Fibroblast of the aortic adventitia (primary cell): Measurements from ENCODE around the gene NCOR2. TPM values are rescaled to one million over a fixed set of nuclear protein-coding genes. Genes with fewer than 3 reads are reported as not detected.

Experiments used
- DNase-seq: peaks from one replicate; pipeline ENCODE4 v3.0.0-alpha.2; 2010; ENCODE audit warnings: low read depth
- H3K4me3 ChIP-seq: 2 replicates; pipeline ENCODE4 v1.5.1; 2011; ENCODE audit warnings: low read depth, mild to moderate bottlenecking, control low read depth, low read length, moderate library complexity
- total RNA-seq: library from RNA; depleted of rRNA; stranded (reverse); fragments of >200 nt; gene quantifications from 2 replicates; pipeline ENCODE4 v1.2.3, GENCODE V29; 2012; ENCODE audit warnings: low replicate concordance
- TF ChIP-seq, protein P1 (sequence below): IDR thresholded peaks from 2 replicates; pipeline ENCODE4 v1.5.1; 2011; ENCODE audit warnings: mild to moderate bottlenecking, low read length, control low read depth, inconsistent platforms; ENCODE audit not compliant: insufficient read depth

Gene NCOR2
- total RNA-seq, 1 donor: 58.5 TPM

DNA sequence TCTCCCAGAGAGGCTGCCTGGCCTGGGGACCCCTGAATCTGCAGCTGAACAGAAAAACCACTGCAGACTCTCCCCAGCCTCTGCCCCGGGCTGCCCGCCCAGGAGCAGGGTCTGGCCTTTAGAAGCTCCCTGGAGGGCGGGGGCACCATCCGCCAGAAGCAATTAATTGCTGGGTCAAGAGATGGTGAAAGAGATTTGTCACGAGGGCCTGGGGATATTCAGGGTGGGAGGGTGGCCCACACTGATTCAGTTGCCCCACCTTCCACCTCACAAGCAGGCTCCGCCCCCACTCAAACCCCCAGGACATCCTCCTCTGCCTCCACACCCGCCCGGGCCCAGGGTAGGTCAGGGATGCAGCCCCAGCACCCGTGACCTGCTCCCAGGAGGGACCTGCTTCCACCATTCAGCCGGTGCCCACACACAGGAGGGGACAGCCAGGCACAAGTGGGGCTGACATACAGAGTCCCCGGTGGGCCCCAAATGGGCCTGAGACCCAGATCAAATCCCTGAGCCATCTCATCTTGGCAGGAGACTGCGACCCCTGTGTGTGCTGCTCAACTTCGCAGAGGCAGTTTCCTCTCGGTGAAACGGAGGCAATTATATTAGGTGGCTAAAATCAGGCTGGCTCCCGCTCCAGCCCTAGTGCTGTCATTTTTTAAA, 23.0 kb downstream of the NCOR2 start:
- no peak for DNase-seq
- H3K4me3 ChIP-seq: no peak overlapping the region
- TF ChIP-seq, protein P1, sequence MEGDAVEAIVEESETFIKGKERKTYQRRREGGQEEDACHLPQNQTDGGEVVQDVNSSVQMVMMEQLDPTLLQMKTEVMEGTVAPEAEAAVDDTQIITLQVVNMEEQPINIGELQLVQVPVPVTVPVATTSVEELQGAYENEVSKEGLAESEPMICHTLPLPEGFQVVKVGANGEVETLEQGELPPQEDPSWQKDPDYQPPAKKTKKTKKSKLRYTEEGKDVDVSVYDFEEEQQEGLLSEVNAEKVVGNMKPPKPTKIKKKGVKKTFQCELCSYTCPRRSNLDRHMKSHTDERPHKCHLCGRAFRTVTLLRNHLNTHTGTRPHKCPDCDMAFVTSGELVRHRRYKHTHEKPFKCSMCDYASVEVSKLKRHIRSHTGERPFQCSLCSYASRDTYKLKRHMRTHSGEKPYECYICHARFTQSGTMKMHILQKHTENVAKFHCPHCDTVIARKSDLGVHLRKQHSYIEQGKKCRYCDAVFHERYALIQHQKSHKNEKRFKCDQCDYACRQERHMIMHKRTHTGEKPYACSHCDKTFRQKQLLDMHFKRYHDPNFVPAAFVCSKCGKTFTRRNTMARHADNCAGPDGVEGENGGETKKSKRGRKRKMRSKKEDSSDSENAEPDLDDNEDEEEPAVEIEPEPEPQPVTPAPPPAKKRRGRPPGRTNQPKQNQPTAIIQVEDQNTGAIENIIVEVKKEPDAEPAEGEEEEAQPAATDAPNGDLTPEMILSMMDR: no peak

DNA sequence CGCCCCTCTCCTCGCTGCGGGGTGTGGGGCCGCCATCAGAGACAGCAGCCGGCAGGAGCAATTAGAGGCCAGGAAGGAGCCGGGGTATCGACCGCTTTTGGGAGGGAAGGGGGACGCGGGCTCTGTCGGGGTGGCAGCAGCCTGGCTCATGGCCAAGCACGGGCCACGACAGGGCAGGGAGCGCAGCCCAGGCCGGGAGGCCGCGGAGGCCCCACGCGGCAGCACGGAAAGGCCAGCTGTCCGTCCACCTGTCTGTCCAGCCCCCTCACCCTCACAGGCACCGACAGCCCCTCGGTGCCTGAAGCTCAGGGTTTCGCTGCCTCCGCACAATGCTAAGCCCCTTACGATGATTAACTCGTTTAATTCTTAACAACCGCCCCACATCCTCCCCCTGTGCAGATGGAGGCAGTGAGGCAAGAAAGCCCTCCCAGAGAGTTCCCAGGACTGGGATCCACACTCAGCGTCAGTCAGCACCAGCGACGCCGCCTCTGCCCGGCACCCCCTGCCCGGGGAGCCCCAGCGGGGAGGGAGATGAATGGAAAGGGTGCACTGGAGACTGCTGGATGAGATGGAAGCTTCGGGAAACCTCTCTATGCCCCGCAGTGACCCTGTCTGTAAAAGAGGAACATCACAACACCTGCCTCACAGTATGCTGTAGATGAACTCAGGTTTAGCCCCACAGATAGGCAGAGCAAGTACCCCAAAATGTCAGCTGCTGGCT, 23.7 kb downstream of the NCOR2 start:
- H3K4me3 ChIP-seq: no peak overlapping the region
- no peak for DNase-seq
- TF ChIP-seq, protein P1: no peak

DNA sequence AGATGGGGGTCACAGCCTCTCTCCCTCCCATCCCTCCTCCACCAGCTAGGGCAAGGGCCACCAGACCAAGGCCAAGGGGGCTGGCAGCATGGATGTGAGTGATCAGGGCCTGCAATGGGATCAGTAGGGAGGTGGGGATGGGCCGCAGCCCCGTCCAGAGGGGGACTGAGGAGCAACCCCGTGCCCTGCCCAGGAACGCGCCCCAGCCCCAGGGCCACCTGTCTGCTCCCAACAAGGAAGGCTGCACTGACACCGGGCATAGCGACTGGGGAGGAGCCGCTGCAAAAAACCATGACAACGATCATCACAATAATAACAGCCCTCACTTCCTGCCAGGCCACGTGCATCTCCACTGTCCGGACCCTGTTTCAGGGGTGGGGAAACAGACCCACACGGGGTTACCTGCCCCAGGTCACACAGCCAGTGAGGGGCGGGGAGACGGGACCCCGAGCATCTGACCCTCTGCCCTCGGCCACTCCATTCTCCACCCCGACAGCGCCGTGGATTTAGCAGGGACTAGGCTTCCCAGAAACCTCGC, 24.3 kb downstream of the NCOR2 start:
- DNase-seq: no peak
- TF ChIP-seq, protein P1: no peak
- H3K4me3 ChIP-seq: no peak overlapping the region

DNA sequence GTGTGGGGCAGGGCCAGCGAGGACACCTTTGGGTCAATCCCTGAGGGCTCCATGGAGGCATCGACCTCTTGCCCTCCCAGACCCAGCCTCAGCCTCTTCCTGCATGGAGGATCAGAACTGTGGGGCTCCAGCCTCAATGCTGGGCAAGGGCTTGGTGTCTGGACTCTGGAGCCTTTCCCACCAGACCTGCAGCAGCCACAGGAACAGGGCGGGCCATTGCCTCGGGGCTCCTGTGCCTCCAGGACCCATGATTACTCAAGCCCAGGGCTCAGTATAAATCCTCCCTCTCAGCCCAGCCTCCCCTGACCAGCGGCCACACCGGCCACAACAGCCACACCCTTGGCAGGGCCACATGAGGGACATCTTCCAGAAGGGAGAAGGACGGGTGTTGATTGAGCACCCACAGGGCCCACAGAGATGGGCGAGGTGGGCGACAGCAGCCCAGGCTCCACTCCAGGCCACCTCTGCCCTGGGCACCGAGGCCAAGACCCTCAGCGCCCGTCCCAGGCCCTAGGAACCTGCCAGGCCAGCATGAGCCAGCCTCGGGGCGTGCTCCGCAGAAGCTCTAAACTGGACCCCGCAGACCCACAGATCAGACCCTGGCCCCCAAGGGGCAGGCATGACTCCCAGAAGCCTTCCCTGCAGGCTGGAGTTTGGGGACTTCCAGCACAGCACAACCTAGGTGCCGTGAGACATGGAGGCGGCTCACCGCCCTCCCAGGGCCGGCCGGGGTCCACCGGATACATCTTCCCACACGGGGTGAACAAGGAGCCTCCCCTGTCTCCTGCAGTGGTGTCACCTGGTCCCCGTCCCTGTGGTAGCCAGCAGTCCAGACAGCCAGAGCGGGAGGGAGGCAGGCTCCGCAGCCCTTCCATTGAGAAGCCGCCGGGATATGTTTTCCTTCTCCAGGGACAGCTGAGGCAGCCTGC, 25.1 kb downstream of the NCOR2 start:
- no peak for DNase-seq
- TF ChIP-seq, protein P1: no peak
- no peak overlapping the region for H3K4me3 ChIP-seq

DNA sequence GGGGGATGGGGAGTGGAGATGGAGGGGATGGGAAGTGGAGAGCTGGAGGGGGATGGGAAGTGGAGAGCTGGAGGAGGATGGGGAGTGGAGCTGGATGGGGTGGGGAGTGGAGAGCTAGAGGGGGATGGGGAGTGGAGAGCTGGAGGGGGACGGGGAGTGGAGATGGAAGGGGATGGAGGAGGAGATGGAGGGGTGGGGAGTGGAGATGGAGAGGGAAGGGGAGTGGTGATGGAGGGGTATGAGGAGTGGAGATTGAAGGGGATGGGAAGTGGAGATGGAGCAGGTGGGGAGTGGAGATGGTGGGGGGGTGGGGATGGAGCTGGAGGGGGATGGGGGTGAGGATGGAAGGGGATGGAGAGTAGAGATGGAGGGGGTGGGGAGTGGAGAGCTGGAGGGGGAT, 26.1 kb downstream of the NCOR2 start:
- no peak for DNase-seq
- no peak overlapping the region for H3K4me3 ChIP-seq
- TF ChIP-seq, protein P1: no peak
